Fibroblast of skin of right biceps (primary cell): Measurements from ENCODE around the gene DIO1.
"Not testable (repeated sequence)": the region's sequence is repeated elsewhere in the genome, so short reads cannot be mapped to it uniquely, and the experiment has no call there.

Source experiments
- DNase-seq: peaks from one replicate; pipeline ENCODE4 v3.0.0-alpha.2; 2013

Gene DIO1

DNA sequence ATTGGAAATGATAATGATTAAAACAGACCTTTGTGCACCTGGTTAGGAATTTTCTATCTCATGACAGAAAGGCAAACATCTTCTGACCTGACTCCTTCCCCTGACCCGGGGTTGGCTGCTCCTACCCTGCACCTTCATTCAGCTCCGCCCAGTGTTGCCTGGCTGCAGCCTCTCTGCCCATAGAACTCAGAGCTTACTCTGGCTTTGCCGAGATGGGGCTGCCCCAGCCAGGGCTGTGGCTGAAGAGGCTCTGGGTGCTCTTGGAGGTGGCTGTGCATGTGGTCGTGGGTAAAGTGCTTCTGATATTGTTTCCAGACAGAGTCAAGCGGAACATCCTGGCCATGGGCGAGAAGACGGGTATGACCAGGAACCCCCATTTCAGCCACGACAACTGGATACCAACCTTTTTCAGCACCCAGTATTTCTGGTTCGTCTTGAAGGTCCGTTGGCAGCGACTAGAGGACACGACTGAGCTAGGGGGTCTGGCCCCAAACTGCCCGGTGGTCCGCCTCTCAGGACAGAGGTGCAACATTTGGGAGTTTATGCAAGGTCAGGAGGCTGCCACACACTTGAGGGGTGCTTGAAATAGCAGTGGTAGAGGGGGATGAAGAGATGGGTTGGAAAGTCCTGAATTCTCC, at the start of gene DIO1:
TSS of gene DIO1 (plus strand) at position 189 of the 638 bp plus-strand sequence. CDS start at position 213, 24 bp downstream.
- no peak for DNase-seq

GRCh38 chr1:53847980-53848379, 46.0 kb upstream of the DIO1 start:
- no peak for DNase-seq

- DNase-seq: no peak
Observed at GRCh38 chr1:53850082-53850673, 43.8 kb upstream of the DIO1 start.

DNA sequence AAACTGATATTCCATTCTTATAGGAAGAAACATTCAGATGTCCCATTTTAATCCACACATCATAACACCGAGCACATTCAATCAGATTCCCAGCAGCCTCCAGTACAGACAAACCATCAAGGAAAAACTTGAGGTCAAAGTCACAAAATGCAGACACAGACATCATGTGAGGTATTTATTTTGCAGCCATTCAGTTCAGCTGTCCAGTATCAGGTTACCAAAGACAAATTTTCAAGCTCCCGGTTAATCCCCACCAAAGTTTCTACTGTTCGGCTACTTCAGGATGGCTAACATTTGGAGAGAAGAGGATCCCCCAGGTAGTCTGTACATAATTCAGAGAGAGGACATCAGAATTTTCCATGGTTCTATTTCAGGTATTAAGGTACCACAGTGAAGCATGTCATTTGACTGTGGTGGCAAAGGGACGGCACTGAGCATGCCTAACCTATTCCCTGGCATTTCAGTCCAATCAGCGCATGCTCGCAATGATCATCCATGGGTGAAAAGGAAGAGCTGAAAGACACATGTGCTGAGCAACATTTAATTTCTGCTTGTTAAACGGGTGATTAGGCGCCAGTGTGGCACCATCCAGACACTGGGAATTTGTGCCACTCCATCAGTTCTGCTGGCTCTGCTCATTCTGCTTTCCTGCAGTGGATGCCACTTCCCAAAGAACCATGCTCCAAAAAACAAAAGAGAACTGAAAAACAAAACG, 42.3 kb upstream of the DIO1 start:
- no peak for DNase-seq

DNA sequence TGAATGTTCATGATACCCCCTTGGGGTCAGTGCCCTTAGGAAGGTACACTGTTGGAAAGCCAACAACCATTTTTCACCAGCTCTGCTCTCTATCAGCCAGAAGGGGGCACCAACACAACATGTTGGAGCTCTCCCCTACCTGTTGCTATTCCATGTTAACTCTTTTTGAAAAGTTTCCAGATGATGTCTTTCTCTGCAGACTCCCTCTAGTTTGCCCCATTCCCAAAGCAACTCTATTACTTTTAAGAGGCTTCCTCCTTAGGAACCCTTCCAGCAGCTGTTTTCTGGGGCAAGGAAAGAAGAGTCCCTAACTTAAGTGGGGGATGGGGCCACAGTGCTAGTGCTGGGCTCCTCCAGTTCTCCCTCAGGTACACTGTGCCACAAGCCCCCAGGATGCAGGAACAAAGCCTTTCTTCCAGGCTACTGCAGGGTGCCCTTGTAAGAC, 33.0 kb upstream of the DIO1 start:
- DNase-seq: peak; percentile 62

GRCh38 chr1:53862507-53862906, 31.5 kb upstream of the DIO1 start:
- DNase-seq: no peak

DNA sequence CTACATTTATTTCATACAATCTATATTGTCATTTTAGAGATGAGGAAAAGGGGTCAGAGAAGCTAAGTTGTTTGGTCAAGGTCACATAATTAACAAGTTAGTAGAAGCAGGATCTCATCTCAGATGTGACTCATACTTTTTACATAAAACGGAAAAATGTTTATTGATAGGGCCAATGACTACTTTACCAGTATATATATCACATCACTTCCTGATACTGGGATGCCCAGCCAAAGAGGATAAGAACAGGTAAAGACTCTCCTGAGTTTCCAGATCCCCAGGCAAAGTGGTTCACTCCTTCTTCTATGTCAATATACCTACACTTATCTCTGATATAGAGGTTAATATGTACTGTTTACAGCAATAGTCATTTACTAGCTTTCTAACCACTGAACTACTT, 25.4 kb upstream of the DIO1 start:
- no peak for DNase-seq

- no peak for DNase-seq
Observed at GRCh38 chr1:53869454-53870117, 24.4 kb upstream of the DIO1 start.

DNA sequence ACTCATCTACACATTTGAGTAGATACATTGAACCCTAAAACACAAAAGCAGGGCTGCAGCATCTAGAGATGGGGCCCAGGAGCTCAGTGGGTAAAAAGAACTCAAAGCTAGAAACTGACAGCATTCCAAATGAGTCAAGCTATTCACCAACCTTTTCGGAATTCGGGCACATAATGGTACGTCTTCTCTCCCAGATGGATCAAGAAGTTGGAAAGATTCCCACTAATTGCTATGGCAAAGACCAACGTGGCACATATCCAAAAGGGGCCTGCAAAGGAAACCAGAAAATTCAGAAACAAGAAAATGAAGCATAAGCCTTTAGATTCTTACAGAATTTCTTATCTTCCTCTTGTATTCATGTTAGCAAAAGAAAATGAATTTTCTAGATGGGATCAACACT, 22.8 kb upstream of the DIO1 start:
- DNase-seq: no peak

- no peak for DNase-seq
Observed at GRCh38 chr1:53871773-53872484, 22.1 kb upstream of the DIO1 start.

- not testable (repeated sequence) for DNase-seq
Observed at GRCh38 chr1:53875150-53875549, 18.8 kb upstream of the DIO1 start.

- DNase-seq: peak; percentile 50
Observed at GRCh38 chr1:53878492-53879105, 15.4 kb upstream of the DIO1 start.

- DNase-seq: not testable (repeated sequence)
Observed at GRCh38 chr1:53881853-53882252, 12.1 kb upstream of the DIO1 start.

- not testable (repeated sequence) for DNase-seq
Observed at GRCh38 chr1:53883600-53883999, 10.4 kb upstream of the DIO1 start.

DNA sequence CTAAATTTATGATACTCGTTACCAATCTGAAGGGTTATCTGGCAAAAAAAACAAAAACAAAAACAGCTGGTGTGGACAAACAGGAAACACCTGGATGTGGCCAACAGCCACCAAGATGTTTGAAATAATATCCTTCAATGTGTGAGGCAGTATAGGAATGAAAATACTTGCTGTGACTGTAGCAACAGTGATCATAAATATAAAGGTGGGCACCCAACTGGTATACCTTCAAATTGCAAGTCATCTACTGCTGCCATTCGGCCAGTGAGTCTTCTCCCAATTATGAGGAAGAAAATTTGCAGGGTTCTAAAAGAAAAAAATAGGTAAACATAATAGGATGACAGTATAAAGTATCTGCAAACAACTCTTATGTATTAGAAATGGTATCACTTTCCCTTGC, 5.3 kb upstream of the DIO1 start:
- DNase-seq: no peak

DNA sequence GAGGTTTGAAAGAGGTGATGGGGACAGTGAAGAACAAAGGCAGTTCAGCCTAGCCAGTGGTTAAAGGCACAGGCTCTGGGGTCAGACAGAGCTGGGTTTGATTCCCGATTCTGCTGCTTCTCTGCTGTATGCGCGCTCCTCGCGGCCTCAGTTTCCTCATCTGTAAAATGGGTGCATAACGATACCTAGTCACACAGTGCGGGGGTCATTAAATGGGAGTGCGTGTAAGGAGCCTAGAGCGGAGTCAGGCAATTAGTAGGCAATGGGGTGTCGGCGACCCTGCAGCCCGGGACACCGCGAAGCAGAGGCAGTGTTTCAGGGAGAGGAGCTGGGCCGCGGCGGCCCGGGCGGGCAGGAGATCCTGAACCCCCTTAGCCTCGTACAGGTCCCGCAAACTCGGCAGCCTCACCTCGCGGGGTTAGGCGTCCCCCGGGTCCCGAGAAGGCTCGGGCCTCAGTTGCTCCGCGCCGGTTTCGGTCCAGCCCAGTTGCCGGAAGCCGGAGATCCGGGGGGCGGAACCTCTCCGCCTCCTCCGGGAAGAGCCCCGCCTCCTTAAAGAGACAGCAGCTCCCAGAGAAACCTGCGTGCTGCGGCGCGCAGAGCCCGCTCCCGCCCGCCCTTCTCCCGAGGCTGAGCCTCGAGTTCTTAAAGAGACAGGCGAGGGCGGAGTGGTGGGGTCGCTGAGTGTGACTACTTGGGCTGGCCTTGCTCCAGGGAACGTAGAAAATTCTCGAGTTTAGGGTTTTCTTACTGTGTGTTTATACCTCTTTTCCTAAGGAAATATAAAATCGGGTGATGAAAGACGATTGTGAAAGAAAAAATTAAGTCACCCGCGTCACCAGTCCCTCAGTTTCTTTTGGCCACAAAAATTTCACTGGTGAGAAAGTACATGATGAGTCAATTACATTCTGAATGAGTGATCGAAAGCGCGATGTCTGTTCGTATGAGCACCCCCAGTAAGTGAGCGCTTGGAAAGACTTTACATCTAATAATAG, 4.4 kb upstream of the DIO1 start, which contains the start of gene YIPF1:
TSS of gene YIPF1 (minus strand) at position 494 of the 995 bp plus-strand sequence. CDS start 860 bp downstream, outside the sequence.
- DNase-seq: peak; percentile 90

DNA sequence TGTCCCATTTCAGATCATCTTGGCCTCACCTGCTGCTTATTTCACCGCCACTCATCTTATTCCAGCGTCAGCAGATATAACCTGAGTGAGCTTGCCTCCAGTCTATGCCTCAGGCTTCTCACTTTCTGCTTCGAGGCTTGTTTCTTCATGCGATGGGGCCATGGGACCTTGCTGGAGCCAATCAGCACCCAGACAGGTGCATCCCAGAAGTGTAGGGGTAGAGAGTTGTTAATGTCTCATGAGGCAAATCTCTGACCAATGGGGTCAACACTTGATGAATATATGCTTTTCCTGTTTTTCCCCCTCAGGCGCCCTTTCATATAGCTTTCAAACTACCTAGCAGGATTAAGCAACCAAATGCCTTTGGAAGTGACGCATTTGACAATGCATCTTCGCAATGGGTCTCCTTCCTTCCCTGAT, 3.5 kb upstream of the DIO1 start:
- no peak for DNase-seq

DNA sequence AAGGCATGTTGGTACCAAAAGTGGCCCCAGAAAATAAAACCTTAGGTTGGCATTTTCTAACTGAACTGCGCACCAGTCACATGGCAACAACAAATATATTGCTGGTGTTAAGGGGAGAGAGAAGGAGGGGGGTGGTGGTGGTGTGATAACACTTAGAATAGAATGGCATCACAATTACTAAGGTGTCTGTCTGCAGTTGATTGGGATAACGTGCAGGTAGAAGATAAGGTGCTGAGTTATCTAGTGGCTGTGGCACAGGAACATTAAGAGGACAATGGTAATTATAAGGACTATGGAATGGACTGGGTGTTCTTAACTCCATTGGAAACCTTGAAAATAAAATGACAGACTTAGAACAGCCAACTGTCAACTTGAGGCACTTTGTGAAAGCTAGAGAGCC, 3.0 kb upstream of the DIO1 start:
- DNase-seq: no peak

DNA sequence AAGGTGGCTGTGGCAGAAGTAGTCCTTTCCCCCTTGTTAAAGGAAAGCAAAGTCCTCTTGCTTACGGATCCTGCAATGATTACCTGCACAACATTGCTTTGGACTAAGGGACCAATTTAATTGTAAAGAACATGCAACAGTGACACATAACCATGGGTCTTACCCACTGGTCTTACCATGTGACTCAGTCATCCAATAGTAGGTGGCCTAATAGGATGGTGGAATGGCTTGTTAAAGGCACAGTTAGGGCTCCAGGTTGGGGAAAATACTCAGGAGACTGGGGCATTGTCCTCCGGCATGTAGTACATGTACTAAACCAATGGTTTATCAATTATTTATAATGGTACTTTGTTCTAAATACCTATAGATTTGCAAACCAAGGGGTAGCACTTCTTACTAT, 2.3 kb upstream of the DIO1 start:
- DNase-seq: no peak

DNA sequence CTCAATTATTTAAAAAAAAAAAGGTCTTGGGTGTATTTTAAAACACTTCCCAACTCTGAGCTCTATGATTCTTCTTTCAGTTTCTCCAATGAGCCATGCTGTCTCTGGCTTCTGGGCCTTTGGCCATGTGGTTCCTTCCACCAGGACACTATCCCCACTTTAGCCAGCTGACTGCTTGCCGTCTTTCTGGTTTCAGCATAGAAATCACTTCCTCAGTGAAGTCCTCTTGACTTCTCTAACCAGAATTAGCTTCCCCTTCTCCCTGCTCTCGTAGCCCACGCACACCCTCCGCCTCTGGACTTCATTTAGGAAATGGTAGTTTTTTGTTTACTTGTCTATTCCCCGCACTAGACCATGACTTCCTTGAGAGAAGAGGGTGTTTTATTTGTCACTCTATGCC, 1.1 kb upstream of the DIO1 start:
- no peak for DNase-seq

DNA sequence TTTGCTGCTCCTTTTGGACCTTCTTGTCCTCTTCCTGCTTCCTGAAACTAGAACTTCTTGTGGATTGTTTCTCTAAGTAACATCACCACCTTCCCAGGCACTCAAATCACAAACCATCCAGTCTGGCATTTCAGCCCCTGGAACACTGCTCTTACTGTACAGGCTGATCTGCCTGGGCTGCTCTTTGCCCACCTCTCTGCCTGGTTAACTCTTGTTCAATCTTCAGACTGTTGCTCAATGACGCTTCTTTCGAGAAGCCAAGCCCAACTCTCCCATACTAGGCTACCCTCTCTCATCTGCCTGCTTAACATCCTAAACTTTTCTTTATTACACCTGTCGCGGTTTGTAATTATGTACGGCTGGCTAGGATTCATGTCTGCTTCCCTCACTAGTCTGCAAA, 657 bp downstream of the DIO1 start:
- no peak for DNase-seq
